ENCODE measurements around the gene DUS1L. TPM values are rescaled to one million over a fixed set of nuclear protein-coding genes. Genes with fewer than 3 reads are reported as not detected.

DUS1L gene
- total and polyA plus RNA-seq, 12 donors: 34.1 to 191 (median 44.1) TPM

GRCh38 chr17:82016875-82017459 lies 48.6 kb downstream of the DUS1L start:
- intact Hi-C loops (cut with DNase I): loop anchor here in 3 of 10 donors (2.0 to 5.0 kb wide), 3 partner anchors 50 to 60 kb away; partner anchors contain the start of gene NOTUM (in 1 of the 3)
- DNase-seq (no peak), ATAC-seq (no peak)
- H3K27me3 ChIP-seq: no peaks in the 10 kb centered on the region
- H3K9me3 ChIP-seq: no peaks in the 10 kb centered on the region
- no peak for TF ChIP-seq CTCF (IDR thresholded peaks at IDR 0.05)
- H3K36me3 ChIP-seq: peaks cover 0 to 35% (median 0%) of the 10 kb centered on the region in 9 donors
- H3K27ac ChIP-seq: no peak overlapping the region
- peaks cover 12 to 38% (median 20%) of the 10 kb centered on the region in 9 donors for H3K4me1 ChIP-seq
- H3K4me3 ChIP-seq: no peak overlapping the region
- whole genome bisulfite sequencing, 2 donors: 81 to 89% methylated on average over 22 to 24 of the region's 24 CpGs

GRCh38 chr17:82016061-82016874 lies 49.3 kb downstream of the DUS1L start:
- Histone ChIP-seq H3K27ac (no peak overlapping the region), H3K4me3 (no peak overlapping the region), H3K27me3 (no peaks in the 10 kb centered on the region), H3K4me1 (peaks cover 5 to 31% (median 13%) of the 10 kb centered on the region in 9 donors), H3K36me3 (peaks cover 0 to 42% (median 0%) of the 10 kb centered on the region in 9 donors), H3K9me3 (no peaks in the 10 kb centered on the region)
- ATAC-seq (no peak), DNase-seq (no peak)
- intact Hi-C loops (cut with DNase I): loop anchor here in 3 of 10 donors (2.0 to 5.0 kb wide), 3 partner anchors 49 to 59 kb away; partner anchors contain the start of gene NOTUM (in 1 of the 3)
- WGBS, 2 donors: 85 to 91% methylated on average over 28 of the region's 28 CpGs
- no peak for TF ChIP-seq CTCF (IDR thresholded peaks at IDR 0.05)

GRCh38 chr17:82015311-82015971 lies 50.2 kb downstream of the DUS1L start:
- intact Hi-C loops (cut with DNase I): loop anchor here in 2 of 10 donors (5.0 kb wide), 2 partner anchors 53 to 58 kb away; partner anchors contain the start of gene NOTUM (in 1 of the 2)
- Histone ChIP-seq H3K27ac (no peak overlapping the region), H3K4me1 (peaks cover 0 to 29% (median 10%) of the 10 kb centered on the region in 9 donors), H3K4me3 (no peak overlapping the region), H3K27me3 (no peaks in the 10 kb centered on the region), H3K9me3 (no peaks in the 10 kb centered on the region), H3K36me3 (peaks cover 0 to 43% (median 0%) of the 10 kb centered on the region in 9 donors)
- no peak for TF ChIP-seq CTCF (IDR thresholded peaks at IDR 0.05)
- 83 to 86% methylated on average over 24 of the region's 24 CpGs for WGBS, 2 donors
- DNase-seq (no peak), ATAC-seq (no peak)

- ATAC-seq: no peak
- peaks cover 0 to 26% (median 10%) of the 10 kb centered on the region in 9 donors for H3K4me1 ChIP-seq
- H3K27me3 ChIP-seq: no peaks in the 10 kb centered on the region
- peaks cover 0 to 43% (median 0%) of the 10 kb centered on the region in 9 donors for H3K36me3 ChIP-seq
- DNase-seq: no peak
- no peak for TF ChIP-seq CTCF (IDR thresholded peaks at IDR 0.05)
- no peaks in the 10 kb centered on the region for H3K9me3 ChIP-seq
- no peak overlapping the region for H3K4me3 ChIP-seq
- peak overlapping the region in 1 of 10 donors; percentile 92 for H3K27ac ChIP-seq
- WGBS, 2 donors: 82 to 91% methylated on average over 13 of the region's 13 CpGs
- intact Hi-C loops (cut with DNase I): loop anchor here in 2 of 10 donors (5.0 kb wide), 2 partner anchors 53 to 58 kb away; partner anchors contain the start of gene NOTUM (in 1 of the 2)
Observed at GRCh38 chr17:82014971-82015310, 50.7 kb downstream of the DUS1L start.
